ENCODE data around the gene SUPT3H.

The SUPT3H gene

DNA sequence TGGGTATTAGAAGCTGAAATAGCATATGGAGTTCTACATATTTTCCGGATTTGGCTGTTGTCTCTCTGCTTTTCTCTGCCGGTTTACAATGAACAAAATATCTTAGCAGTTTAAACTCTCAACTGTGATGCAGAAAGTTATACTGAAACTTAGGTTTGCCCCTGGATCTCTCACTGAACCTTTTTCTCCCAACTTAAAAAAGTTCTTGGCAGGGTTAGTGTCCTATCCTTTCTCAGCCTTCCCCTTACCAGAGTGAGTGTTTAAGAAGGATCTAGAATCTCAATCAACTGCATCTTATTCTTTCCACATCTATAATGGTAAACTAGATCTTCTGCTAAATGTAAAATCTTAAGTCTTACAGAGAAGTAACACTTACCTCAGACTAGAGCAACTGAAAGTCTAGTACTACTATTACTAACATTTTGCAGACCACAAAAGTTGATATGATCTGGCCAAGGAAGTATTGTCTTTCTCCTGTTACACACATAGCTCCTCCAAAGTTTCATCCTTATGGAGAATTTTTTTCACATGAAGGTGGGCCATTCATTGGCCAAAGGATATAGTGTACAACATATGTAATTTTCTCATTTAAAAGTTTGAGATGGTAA lies 441.9 kb downstream of the SUPT3H start:
- no peak for TF ChIP-seq ZFX (IDR thresholded peaks at IDR 0.05)
- TF ChIP-seq, protein P1, sequence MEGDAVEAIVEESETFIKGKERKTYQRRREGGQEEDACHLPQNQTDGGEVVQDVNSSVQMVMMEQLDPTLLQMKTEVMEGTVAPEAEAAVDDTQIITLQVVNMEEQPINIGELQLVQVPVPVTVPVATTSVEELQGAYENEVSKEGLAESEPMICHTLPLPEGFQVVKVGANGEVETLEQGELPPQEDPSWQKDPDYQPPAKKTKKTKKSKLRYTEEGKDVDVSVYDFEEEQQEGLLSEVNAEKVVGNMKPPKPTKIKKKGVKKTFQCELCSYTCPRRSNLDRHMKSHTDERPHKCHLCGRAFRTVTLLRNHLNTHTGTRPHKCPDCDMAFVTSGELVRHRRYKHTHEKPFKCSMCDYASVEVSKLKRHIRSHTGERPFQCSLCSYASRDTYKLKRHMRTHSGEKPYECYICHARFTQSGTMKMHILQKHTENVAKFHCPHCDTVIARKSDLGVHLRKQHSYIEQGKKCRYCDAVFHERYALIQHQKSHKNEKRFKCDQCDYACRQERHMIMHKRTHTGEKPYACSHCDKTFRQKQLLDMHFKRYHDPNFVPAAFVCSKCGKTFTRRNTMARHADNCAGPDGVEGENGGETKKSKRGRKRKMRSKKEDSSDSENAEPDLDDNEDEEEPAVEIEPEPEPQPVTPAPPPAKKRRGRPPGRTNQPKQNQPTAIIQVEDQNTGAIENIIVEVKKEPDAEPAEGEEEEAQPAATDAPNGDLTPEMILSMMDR (conservative IDR thresholded peaks at IDR 0.05) = no peak
- no peak overlapping the region for H3K27ac ChIP-seq

GRCh38 chr6:44933108-44933507 lies 444.6 kb downstream of the SUPT3H start:
- no peak overlapping the region for H3K27ac ChIP-seq
- TF ChIP-seq, protein P1 (conservative IDR thresholded peaks at IDR 0.05) = no peak
- no peak for TF ChIP-seq ZFX (IDR thresholded peaks at IDR 0.05)

DNA sequence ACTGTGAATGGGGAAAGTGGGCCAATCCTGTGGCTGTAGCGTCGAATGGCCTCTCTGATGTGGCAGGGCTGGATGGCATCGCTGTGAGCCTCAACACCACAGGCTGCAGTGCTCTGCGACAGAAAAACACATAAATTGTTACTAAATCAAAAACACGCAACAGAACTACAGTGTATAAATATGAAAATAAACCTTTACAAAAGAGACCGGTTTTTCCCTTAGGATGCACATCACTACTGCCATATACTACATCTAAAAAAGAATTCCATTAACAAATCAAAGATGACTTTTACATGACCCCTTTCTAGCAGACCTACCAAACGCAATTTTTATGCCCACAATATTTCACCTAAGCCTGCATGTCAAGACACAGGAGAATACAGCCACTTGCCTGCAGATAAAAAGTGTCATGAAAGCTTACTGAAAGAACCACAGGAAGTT lies 445.1 kb downstream of the SUPT3H start:
- TF ChIP-seq, protein P1 (conservative IDR thresholded peaks at IDR 0.05) = no peak
- no peak for TF ChIP-seq ZFX (IDR thresholded peaks at IDR 0.05)
- H3K27ac ChIP-seq = no peak overlapping the region; the same call in 1 of the 2 replicates

- TF ChIP-seq ZFX (IDR thresholded peaks at IDR 0.05) = no peak
- TF ChIP-seq, protein P1 (conservative IDR thresholded peaks at IDR 0.05) = no peak
- H3K27ac ChIP-seq = no peak overlapping the region
Measured at GRCh38 chr6:44931385-44931784, 446.3 kb downstream of the SUPT3H start.

GRCh38 chr6:44926556-44926955 lies 451.2 kb downstream of the SUPT3H start:
- no peak for TF ChIP-seq ZFX (IDR thresholded peaks at IDR 0.05)
- TF ChIP-seq, protein P1 (conservative IDR thresholded peaks at IDR 0.05) = no peak
- H3K27ac ChIP-seq = no peak overlapping the region

- H3K27ac ChIP-seq = no peak overlapping the region
- no peak for TF ChIP-seq ZFX (IDR thresholded peaks at IDR 0.05)
Measured at GRCh38 chr6:44925100-44925739, 452.5 kb downstream of the SUPT3H start.

DNA sequence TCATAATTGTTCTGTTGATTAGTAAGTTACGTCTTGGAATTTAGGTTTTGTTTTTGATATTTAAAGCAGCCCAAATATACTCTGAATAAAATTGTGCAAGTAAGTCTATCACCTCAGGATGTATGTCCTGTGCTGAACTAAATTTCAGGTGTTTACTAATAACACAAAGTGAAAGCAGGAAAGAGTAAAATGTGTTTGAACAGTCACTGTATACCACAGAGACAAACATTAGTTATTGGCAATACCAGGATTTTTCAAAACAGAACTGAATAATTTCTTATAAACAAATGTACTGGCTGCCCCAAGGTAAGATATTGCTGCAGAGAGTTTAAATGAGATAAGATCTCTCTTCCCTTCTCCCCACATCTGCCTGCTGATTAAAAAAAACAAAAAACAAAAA lies 454.3 kb downstream of the SUPT3H start:
- TF ChIP-seq, protein P1 (conservative IDR thresholded peaks at IDR 0.05) = no peak
- no peak for TF ChIP-seq ZFX (IDR thresholded peaks at IDR 0.05)
- no peak overlapping the region for H3K27ac ChIP-seq

- H3K27ac ChIP-seq = no peak overlapping the region
- no peak for TF ChIP-seq ZFX (IDR thresholded peaks at IDR 0.05)
- TF ChIP-seq, protein P1 (conservative IDR thresholded peaks at IDR 0.05) = peak; percentile 15; the same call in 1 of the 2 replicates
Measured at GRCh38 chr6:44921798-44922197, 455.9 kb downstream of the SUPT3H start.
